ENCODE data around the gene ARRB1. TPM values are rescaled to one million over a fixed set of nuclear protein-coding genes. Genes with fewer than 3 reads are reported as not detected.

Gene ARRB1
- total and polyA plus RNA-seq, 9 of the 15 experiments (the other 6 are each of a cell fraction or from before 2014, with no cell fraction given), result 6.6 to 45.4 (median 28.5) TPM

DNA sequence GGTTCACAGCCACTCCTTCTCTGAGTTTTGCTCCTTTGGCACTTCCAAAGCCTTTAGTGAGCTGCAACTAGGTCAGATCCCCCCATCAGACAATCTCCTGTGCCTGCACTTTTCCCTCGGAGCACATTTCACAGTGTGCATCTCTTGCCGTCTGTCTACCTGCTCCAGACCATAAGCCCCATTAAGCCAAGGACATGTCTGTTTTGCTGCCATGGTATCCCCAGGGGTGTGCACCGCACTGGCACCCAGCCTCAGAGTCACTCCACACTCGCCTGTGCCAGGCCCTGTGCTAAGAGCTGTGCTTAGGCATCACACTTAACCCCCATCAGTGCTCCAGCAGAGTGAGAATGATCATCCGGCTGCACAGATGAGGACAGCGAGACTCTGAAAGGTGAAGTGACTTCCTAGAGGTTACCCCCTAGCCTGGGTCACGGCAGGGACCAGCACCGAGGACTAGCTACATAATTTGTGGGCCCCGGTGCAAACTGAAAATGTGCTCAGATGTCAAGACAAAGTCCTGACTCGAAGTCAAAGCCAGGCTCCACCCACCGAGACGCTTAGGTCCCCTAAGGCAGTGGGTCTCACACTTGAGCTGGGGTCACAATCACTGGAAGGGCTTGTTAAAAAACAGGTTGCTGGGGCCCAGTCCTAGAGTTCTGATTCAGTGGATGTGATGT is 33.9 kb downstream of the ARRB1 start:
- Histone ChIP-seq H3K9me1 (ENCODE audit: control insufficient read depth, insufficient read depth, low read length) (no peaks in the 10 kb centered on the region), H3K4me1 (replicated peaks in 1 of 2; ENCODE audit: control insufficient read depth in 2 of 2, insufficient read depth in 2 of 2, low read length in 2 of 2) (peaks cover 20 to 34% of the 10 kb centered on the region in 2 experiments), H3K4me2 (ENCODE audit: insufficient read depth, low read length) (no peak overlapping the region), H3K27me3 (ENCODE audit: control insufficient read depth in 2 of 2, insufficient read depth in 2 of 2, low read length in 2 of 2) (no peaks in the 10 kb centered on the region), H3K9ac (ENCODE audit: insufficient read depth in 1 of 2, low read depth in 2 of 2, low read length in 2 of 2) (peak overlapping the region in 1 of 2 experiments; percentile 65; a peak in 2 of 4 replicates), H3K36me3 (ENCODE audit: control insufficient read depth, insufficient read depth, low read length) (peaks cover 7% of the 10 kb centered on the region; the same call in 1 of the 3 replicates), H3K79me2 (ENCODE audit: control insufficient read depth, insufficient read depth, low read length) (peaks cover 22% of the 10 kb centered on the region; the same call in 2 of the 3 replicates), H3K9me3 (replicated peaks; ENCODE audit: control insufficient read depth, insufficient read depth, low read depth, low read length) (no peaks in the 10 kb centered on the region), H3K27ac (ENCODE audit: extremely low read depth, low read depth, low read length) (no peak overlapping the region), H4K20me1 (replicated peaks; ENCODE audit: control insufficient read depth, insufficient read depth, low read length) (peaks cover 14% of the 10 kb centered on the region), H3K4me3 (no peak overlapping the region), H2AFZ (ENCODE audit: low read depth, low read length) (no peak overlapping the region)
- intact Hi-C loops (cut with micrococcal nuclease), result no loop called here
- WGBS (ENCODE audit: insufficient coverage, low coverage, missing lambda C conversion rate), result 66% methylated on average over 11 of the region's 12 CpGs
- FAIRE-seq (no peak), ATAC-seq (no peak), DNase-seq (ENCODE audit: extremely low read depth in 1 of 4, low spot score in 3 of 4) (no peak)
- ChIA-PET POLR2A (interaction anchor here (0.9 to 1.7 kb wide), 3 partner anchors 11 to 21 kb away, joined by 3 to 5 read pairs (median 3); no protein-coding TSS in a partner anchor), CTCF (ENCODE audit: low intra/inter-chr PET ratio) (no interaction called here)
- BruUV-seq (replicated peaks), result no TSS peak
- in situ Hi-C loops (cut with MboI), result no loop called here
- TF ChIP-seq ZNF384 (IDR thresholded peaks at IDR 0.05; ENCODE audit: low read depth, low read length) (peak; percentile 70; the same call in 1 of the 2 replicates), RFX5 (IDR thresholded peaks at IDR 0.05; ENCODE audit: low read depth, low read length) (no peak)

DNA sequence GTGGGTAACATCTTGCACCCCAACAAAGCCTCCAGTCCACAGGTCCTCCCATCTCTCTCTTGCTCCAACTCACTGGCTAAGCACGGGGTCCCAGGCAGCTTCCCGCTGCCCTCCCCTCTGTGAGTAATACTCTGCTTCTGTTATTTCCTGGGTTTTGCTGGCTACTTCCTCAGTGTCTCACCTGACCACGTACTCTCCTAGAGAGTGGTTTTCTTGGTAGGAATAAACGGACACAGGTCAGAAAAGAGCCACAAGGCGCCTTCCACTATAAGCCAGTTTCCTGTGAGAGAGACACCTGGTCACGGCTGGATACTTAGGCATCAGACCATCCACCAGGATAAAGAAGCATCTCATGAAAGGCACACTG is 36.0 kb downstream of the ARRB1 start:
- Histone ChIP-seq H3K9me1 (ENCODE audit: control insufficient read depth, insufficient read depth, low read length) (no peaks in the 10 kb centered on the region), H3K36me3 (ENCODE audit: control insufficient read depth, insufficient read depth, low read length) (peaks cover 1% of the 10 kb centered on the region; the same call in 1 of the 3 replicates), H2AFZ (ENCODE audit: low read depth, low read length) (no peak overlapping the region), H4K20me1 (replicated peaks; ENCODE audit: control insufficient read depth, insufficient read depth, low read length) (peaks cover 14% of the 10 kb centered on the region), H3K4me2 (ENCODE audit: insufficient read depth, low read length) (no peak overlapping the region), H3K27me3 (ENCODE audit: control insufficient read depth in 2 of 2, insufficient read depth in 2 of 2, low read length in 2 of 2) (no peaks in the 10 kb centered on the region), H3K9me3 (replicated peaks; ENCODE audit: control insufficient read depth, insufficient read depth, low read depth, low read length) (no peaks in the 10 kb centered on the region), H3K27ac (ENCODE audit: extremely low read depth, low read depth, low read length) (no peak overlapping the region), H3K4me3 (no peak overlapping the region), H3K79me2 (ENCODE audit: control insufficient read depth, insufficient read depth, low read length) (peaks cover 28% of the 10 kb centered on the region; the same call in 2 of the 3 replicates), H3K4me1 (replicated peaks in 1 of 2; ENCODE audit: control insufficient read depth in 2 of 2, insufficient read depth in 2 of 2, low read length in 2 of 2) (peaks cover 18 to 42% of the 10 kb centered on the region in 2 experiments), H3K9ac (ENCODE audit: insufficient read depth in 1 of 2, low read depth in 2 of 2, low read length in 2 of 2) (peak overlapping the region in 1 of 2 experiments; percentile 48; a peak in 1 of 4 replicates)
- no TSS peak for BruUV-seq (replicated peaks)
- DNase-seq (ENCODE audit: extremely low read depth in 1 of 4, low spot score in 3 of 4) (no peak), FAIRE-seq (no peak), ATAC-seq (no peak)
- in situ Hi-C loops (cut with MboI), result no loop called here
- WGBS (ENCODE audit: insufficient coverage, low coverage, missing lambda C conversion rate), result 61% methylated on average over 6 of the region's 6 CpGs
- ChIA-PET POLR2A (interaction anchor here (0.6 to 2.7 kb wide), 4 partner anchors 11 to 1058 kb away, joined by 3 to 9 read pairs (median 6); partner anchors contain the start of gene RPS3), CTCF (ENCODE audit: low intra/inter-chr PET ratio) (no interaction called here)
- intact Hi-C loops (cut with micrococcal nuclease), result no loop called here
- no peak for TF ChIP-seq STAT5A (IDR thresholded peaks at IDR 0.05; ENCODE audit: borderline replicate concordance, low read length)
- TF ChIP-seq ZNF707 (CRISPR knock-in tag; conservative IDR thresholded peaks at IDR 0.05), result no peak
- TF ChIP-seq ZNF444 (CRISPR knock-in tag; IDR thresholded peaks at IDR 0.05), result no peak
- no peak for TF ChIP-seq ZBED1 (IDR thresholded peaks at IDR 0.05)
- TF ChIP-seq KDM2B (CRISPR knock-in tag; IDR thresholded peaks at IDR 0.05), result no peak
- no peak for TF ChIP-seq STAT5B (CRISPR knock-in tag; IDR thresholded peaks at IDR 0.05)
- TF ChIP-seq HNRNPH1 (optimal IDR thresholded peaks at IDR 0.05; ENCODE audit: low read depth, low read length), result no peak
- TF ChIP-seq SMC3 (conservative IDR thresholded peaks at IDR 0.05; ENCODE audit: insufficient read depth, low read depth, low read length), result no peak
